ENCODE data around the gene TIMM22. TPM values are rescaled to one million over a fixed set of nuclear protein-coding genes. Genes with fewer than 3 reads are reported as not detected.

TIMM22 gene
- total and polyA plus RNA-seq, 2 of the 4 experiments (the other 2 are of a cell fraction): 12.7 to 12.9 TPM

DNA sequence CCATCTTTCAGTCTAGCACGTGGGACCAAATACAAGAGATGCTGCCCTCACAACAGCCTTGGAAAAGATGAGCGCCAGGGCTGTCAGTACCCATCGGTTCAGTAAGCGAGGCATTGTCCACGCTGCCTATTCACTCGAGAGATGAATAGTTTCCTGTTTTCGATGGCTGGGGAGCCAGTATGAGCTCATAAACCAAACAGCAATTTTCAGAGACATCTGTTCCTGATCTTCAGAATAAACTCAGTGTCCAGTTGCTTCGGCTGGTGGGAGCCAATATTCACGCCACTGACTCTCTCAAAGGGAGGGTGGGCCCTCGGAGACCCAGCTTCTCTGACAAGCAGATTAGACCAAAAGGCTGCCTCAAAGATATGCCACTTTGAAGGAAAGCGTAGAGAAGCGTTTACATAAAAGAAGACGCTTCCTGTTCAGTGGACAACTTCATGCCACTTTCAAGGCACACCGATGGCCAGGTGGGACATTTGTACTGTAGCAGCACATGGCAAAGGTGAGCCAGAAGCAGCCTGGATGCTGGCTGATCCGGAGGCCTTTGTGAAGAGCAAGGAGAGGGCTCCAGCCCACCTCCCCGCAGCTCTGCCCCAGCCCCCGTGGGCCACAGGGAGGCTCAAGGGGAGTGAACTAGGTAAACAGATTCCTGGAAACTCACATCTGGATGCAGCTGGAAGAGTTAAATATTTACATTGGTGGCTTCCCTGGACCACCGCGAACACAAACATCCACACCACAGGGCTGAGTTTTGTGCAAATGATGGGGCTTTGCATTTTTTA, 6.0 kb downstream of the TIMM22 start:
- DNase-seq (peak; percentile 89), ATAC-seq (ENCODE audit: low read depth) (peak; percentile 43)
- Histone ChIP-seq H3K4me3 (ENCODE audit: insufficient read depth, low read depth, low read length) (no peak overlapping the region), H3K56ac (ENCODE audit: extremely low read depth, insufficient read depth, low read length) (peak overlapping the region; percentile 41), H2BK20ac (ENCODE audit: low read depth, low read length) (peak overlapping the region; percentile 87), H2BK120ac (ENCODE audit: low read depth, low read length) (peak overlapping the region; percentile 95), H2BK5ac (ENCODE audit: low read depth, low read length, poor library complexity, severe bottlenecking) (peak overlapping the region; percentile 96), H3K27ac (ENCODE audit: insufficient read depth, low read length) (peak overlapping the region; percentile 95), H2AK5ac (ENCODE audit: low read depth, low read length) (peak overlapping the region; percentile 98), H4K8ac (ENCODE audit: low read depth in 2 of 2, low read length in 2 of 2) (peak overlapping the region; percentile 26 to 95), H4K5ac (ENCODE audit: low read depth, low read length) (peak overlapping the region; percentile 86), H2BK15ac (ENCODE audit: low read depth, low read length) (peak overlapping the region; percentile 82; the same call in 2 of the 3 replicates), H3K9me3 (ENCODE audit: control insufficient read depth, insufficient read depth, low read length) (no peaks in the 10 kb centered on the region), H3K14ac (replicated peaks; ENCODE audit: low read depth, low read length) (peak overlapping the region; percentile 93), H2AK9ac (replicated peaks; ENCODE audit: low read depth, low read length, poor library complexity) (peak overlapping the region; percentile 66), H3K9ac (ENCODE audit: low read depth, low read length) (peak overlapping the region; percentile 46; the same call in 1 of the 2 replicates), H3K4ac (ENCODE audit: low read depth, low read length) (peak overlapping the region; percentile 97), H2AFZ (replicated peaks; ENCODE audit: low read length, poor library complexity) (no peak overlapping the region), H3K18ac (ENCODE audit: low read depth, low read length) (peak overlapping the region; percentile 87), H3K4me1 (ENCODE audit: control insufficient read depth, insufficient read depth, low read length) (peaks cover 48% of the 10 kb centered on the region), H3K36me3 (ENCODE audit: control insufficient read depth, insufficient read depth, low read length) (peaks cover 55% of the 10 kb centered on the region), H3K9me1 (ENCODE audit: insufficient read depth, low read length) (peaks cover 30% of the 10 kb centered on the region), H3K23ac (ENCODE audit: low read depth, low read length) (peak overlapping the region; percentile 96), H3K4me2 (ENCODE audit: low read depth, low read length) (peak overlapping the region; percentile 55), H3K79me1 (ENCODE audit: low read depth in 1 of 2, low read length in 2 of 2) (peaks cover 22 to 63% of the 10 kb centered on the region in 2 experiments), H3K27me3 (ENCODE audit: control insufficient read depth, insufficient read depth, low read length) (no peaks in the 10 kb centered on the region), H4K91ac (ENCODE audit: insufficient read depth, low read depth, low read length) (peak overlapping the region; percentile 83), H4K20me1 (ENCODE audit: insufficient read depth, low read length) (peaks cover 70% of the 10 kb centered on the region)
- BruUV-seq (replicated peaks): no TSS peak
- WGBS, 2 experiments (ENCODE audit: extremely low coverage in 2 of 2, insufficient read length in 1 of 2): 10% methylated on average over 10 of the region's 19 CpGs; no CpG with 5 or more reads in 1 of the 2 experiments
- TF ChIP-seq MAFK (IDR thresholded peaks at IDR 0.05; ENCODE audit: low read depth, low read length) (no peak), MXI1 (IDR thresholded peaks at IDR 0.05; ENCODE audit: borderline replicate concordance, low read depth, low read length) (no peak; the same call in 1 of the 2 replicates), RFX5 (IDR thresholded peaks at IDR 0.05; ENCODE audit: low read depth, low read length) (no peak), MAZ (IDR thresholded peaks at IDR 0.05; ENCODE audit: borderline replicate concordance, low read depth, low read length) (no peak; the same call in 1 of the 2 replicates), BHLHE40 (IDR thresholded peaks at IDR 0.05; ENCODE audit: low read depth, low read length) (no peak), NFE2L2 (IDR thresholded peaks at IDR 0.05; ENCODE audit: low read depth, low read length) (no peak), CHD1 (IDR thresholded peaks at IDR 0.05; ENCODE audit: low read depth, low read length) (no peak), CEBPB (IDR thresholded peaks at IDR 0.05; ENCODE audit: low read depth, low read length) (no peak)
- TF ChIP-seq, protein P1, sequence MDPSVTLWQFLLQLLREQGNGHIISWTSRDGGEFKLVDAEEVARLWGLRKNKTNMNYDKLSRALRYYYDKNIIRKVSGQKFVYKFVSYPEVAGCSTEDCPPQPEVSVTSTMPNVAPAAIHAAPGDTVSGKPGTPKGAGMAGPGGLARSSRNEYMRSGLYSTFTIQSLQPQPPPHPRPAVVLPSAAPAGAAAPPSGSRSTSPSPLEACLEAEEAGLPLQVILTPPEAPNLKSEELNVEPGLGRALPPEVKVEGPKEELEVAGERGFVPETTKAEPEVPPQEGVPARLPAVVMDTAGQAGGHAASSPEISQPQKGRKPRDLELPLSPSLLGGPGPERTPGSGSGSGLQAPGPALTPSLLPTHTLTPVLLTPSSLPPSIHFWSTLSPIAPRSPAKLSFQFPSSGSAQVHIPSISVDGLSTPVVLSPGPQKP (IDR thresholded peaks at IDR 0.05; ENCODE audit: borderline replicate concordance, low read depth, low read length): no peak
- POLR2A ChIA-PET (ENCODE audit: unreplicated experiment): no interaction called here
- intact Hi-C loops (cut with micrococcal nuclease) (loop anchor here (1.0 kb wide), 1 partner anchor 53 kb away; no protein-coding TSS in a partner anchor), in situ Hi-C loops (cut with MboI; ENCODE audit: low sequenced_read_pairs) (no loop called here), dilution Hi-C loops (cut with HindIII; ENCODE audit: low sequenced_read_pairs, unreplicated experiment) (no loop called here)
- CTCF ChIA-PET: interaction anchor here (3.2 kb wide), 1 partner anchor 53 kb away, joined by 25 read pairs; no protein-coding TSS in a partner anchor
